HG02884 (cell line): ENCODE results near the gene P3H4.

Source experiments
- ATAC-seq: cut with Tn5 transposase; IDR thresholded peaks from one replicate; pipeline ENCODE4 v1.9.1; 2021; ENCODE audit warnings: mild to moderate bottlenecking, moderate library complexity; ENCODE audit not compliant: unreplicated experiment

P3H4 gene

DNA sequence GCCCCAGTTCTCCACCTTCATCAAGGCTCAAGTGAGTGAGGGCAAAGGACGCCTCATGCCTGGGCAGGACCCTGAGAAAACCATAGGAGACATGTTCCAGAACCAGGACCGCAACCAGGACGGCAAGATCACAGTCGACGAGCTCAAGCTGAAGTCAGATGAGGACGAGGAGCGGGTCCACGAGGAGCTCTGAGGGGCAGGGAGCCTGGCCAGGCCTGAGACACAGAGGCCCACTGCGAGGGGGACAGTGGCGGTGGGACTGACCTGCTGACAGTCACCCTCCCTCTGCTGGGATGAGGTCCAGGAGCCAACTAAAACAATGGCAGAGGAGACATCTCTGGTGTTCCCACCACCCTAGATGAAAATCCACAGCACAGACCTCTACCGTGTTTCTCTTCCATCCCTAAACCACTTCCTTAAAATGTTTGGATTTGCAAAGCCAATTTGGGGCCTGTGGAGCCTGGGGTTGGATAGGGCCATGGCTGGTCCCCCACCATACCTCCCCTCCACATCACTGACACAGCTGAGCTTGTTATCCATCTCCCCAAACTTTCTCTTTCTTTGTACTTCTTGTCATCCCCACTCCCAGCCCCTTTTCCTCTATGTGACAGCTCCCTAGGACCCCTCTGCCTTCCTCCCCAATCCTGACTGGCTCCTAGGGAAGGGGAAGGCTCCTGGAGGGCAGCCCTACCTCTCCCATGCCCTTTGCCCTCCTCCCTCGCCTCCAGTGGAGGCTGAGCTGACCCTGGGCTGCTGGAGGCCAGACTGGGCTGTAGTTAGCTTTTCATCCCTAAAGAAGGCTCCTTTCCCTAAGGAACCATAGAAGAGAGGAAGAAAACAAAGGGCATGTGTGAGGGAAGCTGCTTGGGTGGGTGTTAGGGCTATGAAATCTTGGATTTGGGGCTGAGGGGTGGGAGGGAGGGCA lies 10.7 kb upstream of the P3H4 start:
- no peak for ATAC-seq

DNA sequence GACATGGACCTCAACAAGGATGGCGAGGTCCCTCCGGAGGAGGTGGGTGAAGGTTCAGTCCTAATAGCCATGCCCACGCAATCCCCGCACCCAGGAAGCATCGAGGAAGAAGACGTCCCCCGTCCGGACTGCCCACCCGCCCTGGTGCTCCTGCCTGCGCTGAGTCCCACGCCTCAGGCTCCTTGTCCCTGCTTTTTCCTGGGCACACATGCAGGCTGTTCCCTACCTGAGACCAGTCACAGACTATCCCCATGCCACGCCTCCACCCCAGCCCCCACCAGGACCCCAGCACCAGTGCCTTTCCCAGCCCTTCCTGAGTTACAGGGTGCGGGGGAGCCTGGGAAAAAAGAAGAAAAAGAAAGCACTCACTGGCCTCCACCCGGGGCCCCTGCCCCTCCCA lies 10.0 kb upstream of the P3H4 start:
- no peak for ATAC-seq

DNA sequence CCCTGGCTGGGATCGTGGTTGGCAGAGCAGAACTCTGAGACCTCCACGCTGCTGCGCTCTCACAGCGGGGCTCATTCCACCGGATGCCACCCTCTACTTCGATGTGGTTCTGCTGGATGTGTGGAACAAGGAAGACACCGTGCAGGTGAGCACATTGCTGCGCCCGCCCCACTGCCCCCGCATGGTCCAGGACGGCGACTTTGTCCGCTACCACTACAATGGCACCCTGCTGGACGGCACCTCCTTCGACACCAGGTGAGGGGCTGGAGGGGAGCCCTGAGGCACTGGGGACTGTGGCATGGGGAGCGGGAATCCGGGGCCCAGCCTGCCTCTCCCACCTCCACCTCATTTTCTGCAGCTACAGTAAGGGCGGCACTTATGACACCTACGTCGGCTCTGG lies 6.3 kb upstream of the P3H4 start:
- no peak for ATAC-seq

DNA sequence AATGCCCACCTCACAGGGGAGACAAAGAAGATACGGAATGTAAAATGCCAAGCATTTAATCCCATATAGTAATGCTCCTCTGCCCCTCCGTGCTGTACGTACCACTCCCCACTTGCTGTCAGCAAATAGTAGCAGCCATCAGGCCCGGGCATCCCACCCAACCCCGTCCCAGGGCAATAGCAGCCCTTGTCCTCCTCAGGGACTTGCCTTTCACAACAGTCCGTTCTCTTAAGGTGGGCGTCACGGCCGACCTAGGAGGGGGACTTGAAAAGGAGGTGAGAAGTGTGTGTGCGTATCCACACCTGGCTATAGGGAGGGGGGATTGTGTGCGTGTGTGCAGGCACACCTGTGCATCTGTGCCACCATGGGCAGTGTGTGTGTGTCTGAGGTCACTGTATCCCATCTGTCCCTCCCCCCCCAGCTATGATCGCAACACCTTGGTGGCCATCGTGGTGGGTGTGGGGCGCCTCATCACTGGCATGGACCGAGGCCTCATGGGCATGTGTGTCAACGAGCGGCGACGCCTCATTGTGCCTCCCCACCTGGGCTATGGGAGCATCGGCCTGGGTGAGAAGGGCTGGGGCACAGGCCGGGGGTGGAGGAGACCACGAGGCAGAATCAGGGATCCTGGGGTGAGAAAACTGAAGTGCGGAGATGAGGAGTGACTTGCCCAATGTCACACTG lies 5.0 kb upstream of the P3H4 start:
- no peak for ATAC-seq

DNA sequence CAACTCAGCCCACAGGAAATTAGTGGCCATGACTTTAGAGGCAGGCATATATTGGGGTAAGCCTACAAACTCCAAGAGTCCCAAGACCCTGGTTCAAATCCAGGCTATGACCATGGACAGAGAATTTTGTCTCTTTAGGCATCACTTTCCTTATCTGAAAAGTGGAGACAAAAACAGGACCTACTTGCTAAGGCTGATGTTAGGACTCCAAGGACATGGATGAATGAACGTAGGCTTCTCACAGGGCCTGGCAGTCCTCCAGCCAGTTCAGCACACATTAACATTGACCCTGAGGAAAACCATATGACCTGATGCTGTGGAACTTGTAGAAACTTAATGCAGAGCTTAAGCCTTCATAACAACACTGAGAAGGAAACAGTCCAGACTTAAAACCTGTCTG lies 2.4 kb upstream of the P3H4 start:
- no peak for ATAC-seq

DNA sequence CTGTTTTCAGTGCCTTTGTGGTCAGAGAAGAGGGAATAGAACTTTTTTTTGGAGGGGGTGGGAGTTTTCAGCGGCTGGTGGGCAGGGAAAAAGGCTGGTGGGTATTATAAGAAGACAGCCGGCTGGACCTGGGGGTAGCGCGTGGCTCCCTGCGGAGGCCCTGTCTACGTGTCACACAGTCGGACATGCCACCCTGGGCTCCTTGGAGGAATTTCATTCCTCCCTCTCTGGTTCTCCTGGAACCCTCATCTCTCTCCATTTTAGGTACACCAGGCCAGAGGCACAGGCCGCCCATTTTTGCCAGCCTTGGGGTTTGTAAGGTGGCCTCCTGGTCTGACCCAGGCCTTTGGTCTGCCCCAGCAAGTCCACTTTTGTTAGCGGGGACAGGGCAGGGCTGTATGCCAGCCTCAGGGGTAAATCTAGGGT lies 2.0 kb upstream of the P3H4 start:
- ATAC-seq, result no peak

DNA sequence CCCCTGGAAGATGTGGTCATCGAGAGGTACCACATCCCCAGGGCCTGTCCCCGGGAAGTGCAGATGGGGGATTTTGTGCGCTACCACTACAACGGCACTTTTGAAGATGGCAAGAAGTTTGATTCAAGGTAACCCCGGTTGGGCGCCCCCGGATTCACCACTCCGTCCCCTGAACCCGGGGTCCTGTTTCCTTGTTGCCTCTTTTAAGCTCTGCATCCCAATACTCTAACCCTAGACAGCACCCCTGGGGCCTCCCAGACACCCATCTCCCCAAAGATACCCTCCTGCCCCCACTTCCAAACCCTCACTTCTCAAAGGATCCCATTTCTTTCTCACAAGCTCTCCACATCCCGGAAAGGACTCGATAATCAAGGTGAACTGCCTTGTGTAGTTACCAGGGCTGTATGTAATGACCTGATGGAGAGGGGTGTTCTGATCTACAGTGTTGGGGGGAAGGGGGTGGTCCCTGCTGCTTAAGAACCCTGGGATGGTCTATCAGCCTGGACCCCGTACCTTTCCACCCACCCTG lies 1.5 kb upstream of the P3H4 start:
- no peak for ATAC-seq

DNA sequence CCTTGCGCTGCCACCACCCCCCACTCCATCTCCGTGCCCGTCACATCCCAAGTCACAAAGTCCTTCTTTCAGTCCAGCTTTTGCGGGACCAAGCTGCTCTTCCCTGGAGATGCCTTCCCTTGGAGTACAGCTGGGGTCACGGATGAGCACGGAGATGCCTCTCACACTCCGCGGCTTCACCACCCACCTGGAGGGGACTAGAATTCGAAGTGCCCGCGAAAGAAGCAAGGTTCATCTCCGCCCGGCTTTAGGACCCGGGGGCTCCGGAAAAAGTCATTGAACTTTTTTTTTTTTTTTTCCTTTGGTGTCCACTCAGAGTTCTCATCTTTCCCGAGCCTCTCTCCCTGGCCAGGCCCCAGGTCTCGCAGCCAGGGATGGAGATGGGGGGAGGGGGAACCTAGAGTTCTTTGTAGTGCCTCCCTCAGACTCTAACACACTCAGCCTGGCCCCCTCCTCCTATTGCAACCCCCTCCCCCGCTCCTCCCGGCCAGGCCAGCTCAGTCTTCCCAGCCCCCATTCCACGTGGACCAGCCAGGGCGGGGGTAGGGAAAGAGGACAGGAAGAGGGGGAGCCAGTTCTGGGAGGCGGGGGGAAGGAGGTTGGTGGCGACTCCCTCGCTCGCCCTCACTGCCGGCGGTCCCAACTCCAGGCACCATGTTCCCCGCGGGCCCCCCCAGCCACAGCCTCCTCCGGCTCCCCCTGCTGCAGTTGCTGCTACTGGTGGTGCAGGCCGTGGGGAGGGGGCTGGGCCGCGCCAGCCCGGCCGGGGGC lies 817 bp upstream of the P3H4 start, which contains the start of gene FKBP10:
FKBP10 (plus strand) TSS at position 624 of the 771 bp plus-strand sequence; CDS start at position 655, 31 bp downstream.
- no peak for ATAC-seq

DNA sequence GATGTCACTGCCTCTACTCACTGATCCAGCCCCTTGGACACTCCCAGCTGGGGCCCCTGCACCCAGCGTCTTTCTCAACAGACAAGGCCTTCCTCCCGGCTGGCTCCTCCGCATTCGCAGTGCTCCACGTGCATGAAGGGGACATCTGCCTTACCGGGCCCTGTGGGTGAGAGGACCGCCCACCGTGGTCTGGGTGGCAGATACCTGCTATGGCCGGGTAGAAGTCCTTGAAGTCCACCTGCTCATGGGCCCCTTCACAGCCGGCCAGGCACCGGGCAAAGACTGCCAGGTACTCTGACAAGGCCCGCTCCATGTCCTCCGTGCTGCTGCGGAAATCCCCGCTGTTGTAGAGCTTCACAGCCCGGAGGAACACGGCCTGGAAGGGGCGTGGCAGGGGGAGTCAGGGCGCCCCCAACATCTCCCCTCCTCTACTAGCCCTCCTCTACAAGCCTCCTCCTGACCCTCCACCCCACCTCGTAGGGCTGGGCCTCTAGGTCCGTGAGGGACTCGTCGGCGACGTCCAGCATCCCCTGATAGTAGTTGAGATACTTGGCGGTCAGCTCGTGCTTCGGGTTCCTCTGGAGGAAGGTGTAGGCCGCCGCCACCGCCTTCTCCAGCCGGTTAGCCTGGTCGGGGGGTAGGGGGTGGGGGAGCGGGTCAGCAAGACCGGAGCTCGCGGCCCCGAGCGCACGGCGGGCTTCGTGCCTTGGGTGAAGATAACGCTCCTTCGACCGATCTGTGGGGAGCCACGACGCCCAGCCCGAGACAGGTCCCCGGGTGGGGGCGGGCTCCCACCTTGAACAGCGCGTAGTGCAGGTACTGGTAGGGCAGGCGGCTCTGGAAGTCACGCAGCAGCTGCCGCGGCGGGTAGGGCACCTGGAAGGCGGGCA lies 845 bp downstream of the P3H4 start:
- ATAC-seq, result no peak

DNA sequence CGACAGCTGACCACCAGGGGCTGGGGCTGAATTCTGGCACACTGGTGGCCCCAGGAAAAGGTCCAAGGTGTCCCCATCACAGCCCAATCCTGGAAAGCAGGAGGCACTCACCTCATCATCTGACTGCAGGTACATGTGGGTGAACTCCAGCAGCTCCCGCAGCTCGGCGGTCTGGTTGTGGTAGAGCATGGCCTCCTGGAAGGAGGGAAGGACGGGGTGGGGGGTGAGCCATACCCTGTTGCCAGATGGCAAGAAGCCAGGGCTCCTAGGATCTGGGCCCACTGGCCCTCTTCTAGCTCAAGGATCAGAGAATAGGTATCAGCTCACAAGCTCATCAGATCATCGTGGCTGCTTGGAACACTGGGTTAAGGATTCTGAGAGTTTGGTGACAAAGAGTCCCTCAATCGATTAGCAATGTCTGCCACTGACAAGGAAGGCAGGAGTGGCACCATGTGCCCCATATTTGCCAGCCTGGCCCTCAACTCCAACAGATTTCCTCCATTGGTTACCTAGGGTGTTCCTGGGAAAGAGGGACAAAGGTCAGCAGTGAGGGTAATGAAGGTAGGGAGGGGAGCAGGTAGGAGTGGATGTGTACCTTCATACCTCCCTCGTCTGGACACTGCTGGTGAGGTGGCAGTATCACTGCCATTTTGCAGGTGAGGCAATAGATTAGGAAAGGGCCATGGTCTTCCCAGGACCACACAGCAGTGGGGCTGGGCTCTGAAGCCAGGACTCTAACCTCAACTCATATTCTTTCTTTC lies 4.9 kb downstream of the P3H4 start:
- ATAC-seq, result no peak

DNA sequence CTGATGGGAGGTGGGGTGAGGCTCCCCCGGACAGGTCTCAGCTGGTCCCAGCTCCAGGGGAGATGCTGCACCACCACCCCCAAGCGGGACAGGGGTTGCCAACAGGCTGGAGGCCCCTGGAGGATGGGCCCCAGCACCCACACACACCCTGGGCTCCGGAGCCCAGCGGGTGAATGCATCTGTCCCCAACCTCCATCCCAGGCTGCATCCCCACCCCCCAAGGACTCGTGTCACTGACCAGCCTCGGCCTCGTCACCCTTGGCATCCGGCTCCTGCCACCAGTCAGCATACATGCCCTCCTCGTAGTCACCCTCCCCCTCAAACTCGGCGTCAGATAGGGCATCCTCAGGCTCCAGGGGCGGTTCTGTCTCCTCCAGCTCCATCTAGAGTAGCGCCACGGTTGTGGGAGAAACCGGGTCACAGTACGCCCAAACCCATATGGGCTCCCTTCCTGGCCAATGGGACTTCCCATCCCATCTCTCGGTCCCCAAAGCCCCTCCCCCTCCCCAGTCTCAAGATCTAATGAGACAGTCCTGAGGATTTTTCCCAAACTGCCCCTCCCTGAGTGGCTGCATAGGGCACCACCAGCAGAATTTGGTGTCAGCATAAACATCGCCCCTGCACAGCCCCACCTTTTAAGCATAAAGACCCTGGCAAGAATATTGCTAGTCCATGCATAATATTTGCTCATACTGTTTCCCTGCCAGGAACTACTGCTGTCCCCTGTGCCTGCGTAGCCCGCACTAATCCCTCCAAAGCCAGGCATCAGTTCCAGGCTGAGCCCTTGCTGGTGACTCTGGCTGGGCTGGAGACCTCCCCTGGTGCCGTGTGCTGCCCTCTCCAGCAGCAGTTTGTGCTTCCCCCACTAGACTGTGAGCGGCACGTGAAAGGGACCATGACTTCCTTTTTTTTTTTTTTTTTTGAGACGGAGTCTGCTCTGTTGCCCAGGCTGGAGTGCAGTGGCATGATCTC lies 8.4 kb downstream of the P3H4 start:
- no peak for ATAC-seq

DNA sequence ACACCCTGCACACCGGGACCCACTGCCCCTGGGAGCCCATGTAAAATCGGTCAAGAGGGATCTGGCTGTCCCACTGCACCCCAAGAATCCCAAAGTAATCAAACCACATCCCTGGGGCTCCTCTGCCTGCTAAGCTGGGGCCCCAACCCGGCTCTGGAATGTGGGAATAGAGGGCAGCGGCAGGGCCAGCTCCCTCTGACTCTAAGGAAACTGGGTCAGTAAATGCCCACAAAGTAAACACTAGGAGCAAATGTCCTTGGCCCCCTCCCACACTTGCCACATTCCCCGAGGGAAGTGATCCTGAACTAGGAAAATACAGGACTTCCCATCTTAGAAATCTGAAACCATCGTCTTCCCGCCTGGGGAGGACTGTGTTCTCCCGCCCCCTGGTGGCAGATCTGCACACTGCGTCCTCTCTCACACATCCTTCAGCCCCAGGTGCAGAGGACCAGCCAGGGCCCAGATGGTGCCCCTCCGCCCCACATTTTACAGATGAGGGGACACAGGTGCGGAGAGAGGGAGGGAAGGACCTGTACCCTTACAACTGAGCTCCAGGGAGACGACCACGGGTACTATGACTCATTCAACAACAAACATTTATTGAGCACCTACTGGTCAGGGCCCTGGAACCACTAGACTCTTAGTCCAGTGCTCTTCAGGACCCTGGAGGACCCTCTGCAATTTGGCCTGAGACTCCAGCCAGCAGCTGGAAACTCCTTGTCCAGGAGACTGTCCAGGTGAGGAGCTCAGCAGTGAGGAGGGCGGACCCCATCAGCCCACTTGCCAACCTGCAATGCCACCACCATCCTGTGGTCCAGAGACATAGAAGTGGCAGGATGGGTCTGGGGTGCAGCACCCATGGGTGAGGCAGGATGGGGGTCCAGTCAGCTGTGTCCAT lies 10.1 kb downstream of the P3H4 start:
- no peak for ATAC-seq

DNA sequence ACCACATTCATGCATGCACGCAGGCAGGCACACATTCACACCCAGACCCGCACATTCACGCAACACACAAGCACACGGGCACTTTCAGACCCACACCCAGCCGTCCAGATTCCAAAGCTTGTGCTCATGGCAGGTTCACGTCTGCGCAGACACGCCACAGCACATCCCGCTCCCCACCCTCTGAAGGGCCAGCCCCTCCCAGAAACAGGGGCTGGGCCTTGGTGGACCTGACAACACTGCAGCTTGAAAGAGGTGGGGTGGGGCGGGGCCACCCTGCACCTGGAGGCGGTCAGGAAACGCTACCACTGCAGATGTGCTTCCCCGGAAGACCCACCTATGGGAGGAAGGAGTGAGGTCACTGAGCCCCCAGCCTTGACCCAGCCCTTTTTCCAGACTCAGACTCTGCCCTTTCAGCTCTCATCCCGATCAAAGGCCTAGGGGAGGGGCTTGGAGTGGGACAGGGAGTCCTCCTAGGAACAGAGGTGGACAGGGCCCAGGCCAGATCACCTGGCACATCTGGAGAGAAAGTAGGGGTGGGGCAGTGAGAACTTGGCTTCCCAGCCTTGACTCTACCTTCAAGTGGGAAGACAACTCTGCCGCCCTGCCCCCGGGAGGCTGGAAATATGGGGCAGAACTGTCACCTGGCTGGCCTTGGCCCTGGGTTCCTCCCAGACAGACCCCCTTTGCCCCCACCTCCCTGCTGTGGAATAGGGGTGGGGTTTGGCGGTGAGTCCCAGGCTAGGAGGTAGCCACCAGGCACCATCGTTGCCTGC lies 11.0 kb downstream of the P3H4 start:
- no peak for ATAC-seq

DNA sequence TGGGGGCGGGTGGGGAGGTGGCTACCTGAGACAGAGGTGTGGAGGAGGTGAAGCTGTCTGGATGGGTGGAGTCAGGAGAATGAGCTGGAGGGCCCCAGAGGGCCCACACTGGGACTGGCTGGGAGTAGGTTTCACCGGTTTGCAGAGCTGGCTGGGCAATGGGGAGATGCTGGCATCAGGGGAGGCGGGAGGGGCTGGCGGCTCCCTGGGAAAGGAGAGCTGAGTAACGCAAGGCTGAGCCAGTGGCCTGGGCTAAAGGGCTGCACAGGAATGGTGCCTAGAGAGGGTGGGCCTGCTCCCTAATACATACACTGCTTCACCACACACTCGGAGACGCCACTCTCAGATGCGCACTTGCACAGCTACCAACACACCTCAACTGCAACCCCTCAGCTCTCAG lies 12.4 kb downstream of the P3H4 start:
- ATAC-seq, result no peak

DNA sequence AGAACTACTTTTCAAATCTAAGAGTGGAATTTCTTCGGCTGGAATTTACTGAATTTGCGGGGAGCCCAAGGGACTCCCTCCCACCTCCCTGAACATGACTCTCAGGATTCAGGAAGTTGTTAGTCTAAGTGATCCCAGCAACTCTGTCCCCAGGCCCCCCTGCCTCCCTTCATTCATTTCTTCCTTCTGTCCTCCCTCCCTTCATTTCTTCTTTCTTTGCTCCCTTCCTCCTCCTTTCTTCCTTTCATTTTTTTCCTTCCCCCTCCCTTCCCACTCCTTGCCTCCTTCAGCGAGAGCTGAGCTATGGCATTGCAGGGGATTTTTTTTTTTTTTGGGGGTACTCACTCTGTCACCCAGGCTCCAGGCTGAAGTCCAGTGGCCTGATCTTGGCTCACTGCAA lies 14.4 kb downstream of the P3H4 start:
- no peak for ATAC-seq

DNA sequence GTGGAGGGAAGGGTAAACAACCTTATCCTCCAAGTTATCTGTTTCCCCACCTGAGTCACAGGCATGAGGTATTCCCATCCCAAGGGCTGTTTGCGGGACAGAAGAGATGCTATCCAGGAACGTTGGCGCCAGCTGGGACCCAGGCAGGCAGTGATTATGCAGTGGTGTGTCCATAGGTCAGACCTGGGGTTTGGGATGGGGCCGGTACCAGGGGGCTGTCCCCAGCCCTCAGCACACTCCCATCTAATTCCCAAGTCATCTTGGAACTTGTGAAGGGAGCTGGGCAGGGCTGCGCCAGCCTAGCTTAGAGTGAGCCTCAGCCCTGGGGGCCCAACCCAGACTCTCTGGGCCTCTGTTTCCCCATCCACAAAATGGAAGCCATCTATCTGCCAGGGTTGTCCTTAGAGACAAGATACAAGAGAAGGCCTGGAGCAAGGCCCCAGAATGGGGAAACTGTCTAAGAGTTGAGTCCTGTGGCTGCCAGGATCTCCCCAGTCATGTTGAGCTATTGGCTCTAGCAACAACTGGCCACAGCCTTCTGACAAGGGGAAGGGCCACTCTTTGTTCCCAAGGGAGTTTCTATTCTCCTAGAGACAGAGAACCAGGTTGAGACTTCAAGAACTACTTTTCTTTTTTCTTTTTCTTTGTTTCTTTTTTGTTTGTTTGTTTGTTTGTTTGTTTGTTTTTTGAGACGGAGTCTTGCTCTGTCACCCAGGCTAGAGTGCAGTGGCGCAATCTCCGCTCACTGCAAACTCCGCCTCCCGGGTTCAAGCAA lies 15.4 kb downstream of the P3H4 start:
- no peak for ATAC-seq
